Measurements from ENCODE around the gene HSPA1B. TPM values are rescaled to one million over a fixed set of nuclear protein-coding genes. Genes with fewer than 3 reads are reported as not detected.

HSPA1B gene
- total RNA-seq, 1 experiment from 2014 or later, result 147 TPM

GRCh38 chr6:31782126-31782855 lies 45.2 kb upstream of the HSPA1B start:
- intact Hi-C loops (cut with micrococcal nuclease; ENCODE audit: unreplicated experiment), result no loop called here
- TF ChIP-seq, protein P1, sequence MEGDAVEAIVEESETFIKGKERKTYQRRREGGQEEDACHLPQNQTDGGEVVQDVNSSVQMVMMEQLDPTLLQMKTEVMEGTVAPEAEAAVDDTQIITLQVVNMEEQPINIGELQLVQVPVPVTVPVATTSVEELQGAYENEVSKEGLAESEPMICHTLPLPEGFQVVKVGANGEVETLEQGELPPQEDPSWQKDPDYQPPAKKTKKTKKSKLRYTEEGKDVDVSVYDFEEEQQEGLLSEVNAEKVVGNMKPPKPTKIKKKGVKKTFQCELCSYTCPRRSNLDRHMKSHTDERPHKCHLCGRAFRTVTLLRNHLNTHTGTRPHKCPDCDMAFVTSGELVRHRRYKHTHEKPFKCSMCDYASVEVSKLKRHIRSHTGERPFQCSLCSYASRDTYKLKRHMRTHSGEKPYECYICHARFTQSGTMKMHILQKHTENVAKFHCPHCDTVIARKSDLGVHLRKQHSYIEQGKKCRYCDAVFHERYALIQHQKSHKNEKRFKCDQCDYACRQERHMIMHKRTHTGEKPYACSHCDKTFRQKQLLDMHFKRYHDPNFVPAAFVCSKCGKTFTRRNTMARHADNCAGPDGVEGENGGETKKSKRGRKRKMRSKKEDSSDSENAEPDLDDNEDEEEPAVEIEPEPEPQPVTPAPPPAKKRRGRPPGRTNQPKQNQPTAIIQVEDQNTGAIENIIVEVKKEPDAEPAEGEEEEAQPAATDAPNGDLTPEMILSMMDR (IDR thresholded peaks at IDR 0.05), result no peak
- TF ChIP-seq TCF7L2 (IDR thresholded peaks at IDR 0.05; ENCODE audit: low read depth, low read length) (no peak), REST (IDR thresholded peaks at IDR 0.05; ENCODE audit: insufficient read depth in 1 of 2, low read depth in 2 of 2, low read length in 1 of 2) (no peak), SIN3A (IDR thresholded peaks at IDR 0.05; ENCODE audit: borderline replicate concordance, insufficient read depth, low read depth, low read length) (no peak), POLR2AphosphoS5 (IDR thresholded peaks at IDR 0.05; ENCODE audit: low read depth, low read length) (no peak; the same call in 1 of the 2 replicates)
- POLR2A ChIA-PET, result no interaction called here
- no peaks in the 10 kb centered on the region for H3K27me3 ChIP-seq (ENCODE audit: control insufficient read depth, insufficient read depth, low read length)
- H3K36me3 ChIP-seq (ENCODE audit: control insufficient read depth, insufficient read depth, low read length), result no peaks in the 10 kb centered on the region
- CTCF ChIA-PET, result no interaction called here
- no peaks in the 10 kb centered on the region for H3K9me3 ChIP-seq (ENCODE audit: control insufficient read depth, insufficient read depth, low read depth, low read length)
- ATAC-seq, result no peak
- in situ Hi-C loops (cut with HindIII; ENCODE audit: low pct_unique_long_range_greater_than_20kb, low sequenced_read_pairs), result no loop called here
- H3K4me1 ChIP-seq (ENCODE audit: control insufficient read depth, insufficient read depth, low read length), result peaks cover 7% of the 10 kb centered on the region
- no peak for DNase-seq (ENCODE audit: low read depth, low spot score)
- H3K27ac ChIP-seq (ENCODE audit: low read length), result no peak overlapping the region
- no TSS peak for BruUV-seq (replicated peaks)
- no peak overlapping the region for H3K4me3 ChIP-seq (ENCODE audit: low read depth in 2 of 2, low read length in 2 of 2)

GRCh38 chr6:31784098-31784925 lies 43.2 kb upstream of the HSPA1B start:
- ChIA-PET CTCF (no interaction called here), POLR2A (interaction anchor here (0.6 kb wide), 1 partner anchor 72 kb away, joined by 3 read pairs; no protein-coding TSS in a partner anchor)
- intact Hi-C loops (cut with micrococcal nuclease; ENCODE audit: unreplicated experiment), result no loop called here
- H3K27ac ChIP-seq (ENCODE audit: low read length), result no peak overlapping the region
- in situ Hi-C loops (cut with HindIII; ENCODE audit: low pct_unique_long_range_greater_than_20kb, low sequenced_read_pairs), result no loop called here
- ATAC-seq (no peak), DNase-seq (ENCODE audit: low read depth, low spot score) (no peak)
- H3K36me3 ChIP-seq (ENCODE audit: control insufficient read depth, insufficient read depth, low read length), result peaks cover 6% of the 10 kb centered on the region; the same call in 1 of the 2 replicates
- H3K4me3 ChIP-seq (ENCODE audit: low read depth in 2 of 2, low read length in 2 of 2), result no peak overlapping the region
- TF ChIP-seq, protein P1 (IDR thresholded peaks at IDR 0.05), result no peak
- TF ChIP-seq POLR2AphosphoS5 (IDR thresholded peaks at IDR 0.05; ENCODE audit: low read depth, low read length) (no peak), REST (IDR thresholded peaks at IDR 0.05; ENCODE audit: insufficient read depth in 1 of 2, low read depth in 2 of 2, low read length in 1 of 2) (no peak), TCF7L2 (IDR thresholded peaks at IDR 0.05; ENCODE audit: low read depth, low read length) (no peak), SIN3A (IDR thresholded peaks at IDR 0.05; ENCODE audit: borderline replicate concordance, insufficient read depth, low read depth, low read length) (no peak)
- H3K27me3 ChIP-seq (ENCODE audit: control insufficient read depth, insufficient read depth, low read length), result no peaks in the 10 kb centered on the region
- no peaks in the 10 kb centered on the region for H3K9me3 ChIP-seq (ENCODE audit: control insufficient read depth, insufficient read depth, low read depth, low read length)
- no TSS peak for BruUV-seq (replicated peaks)
- no peaks in the 10 kb centered on the region for H3K4me1 ChIP-seq (ENCODE audit: control insufficient read depth, insufficient read depth, low read length)

Data from Panc1 (cell line).